ENCODE measurements around the gene ZNF562.

Gene ZNF562

GRCh38 chr19:9641810-9642209, 33.1 kb downstream of the ZNF562 start:
- no peak for DNase-seq

GRCh38 chr19:9640956-9641355, 33.9 kb downstream of the ZNF562 start:
- no peak for DNase-seq

- no peak for DNase-seq
These were observed 38.9 kb downstream of the ZNF562 start for GRCh38 chr19:9636018-9636417.

GRCh38 chr19:9627856-9628255, 47.0 kb downstream of the ZNF562 start:
- DNase-seq = no peak

- DNase-seq = no peak
These were observed 52.4 kb downstream of the ZNF562 start for GRCh38 chr19:9622531-9622930.

- DNase-seq = peak; percentile 31
These were observed 53.5 kb downstream of the ZNF562 start, which contains the start of gene ZNF561 for GRCh38 chr19:9621156-9622037. ZNF561 (minus strand) TSS chr19:9621232; CDS start chr19:9619456, 1,776 bp downstream.

GRCh38 chr19:9620842-9621155, 54.1 kb downstream of the ZNF562 start:
- DNase-seq = no peak

- no peak for DNase-seq
These were observed 59.1 kb downstream of the ZNF562 start for GRCh38 chr19:9615844-9616243.

- DNase-seq = no peak
These were observed 64.3 kb downstream of the ZNF562 start for GRCh38 chr19:9610484-9611113.

GRCh38 chr19:9608912-9609311, 66.0 kb downstream of the ZNF562 start:
- no peak for DNase-seq

- DNase-seq = no peak
These were observed 77.9 kb downstream of the ZNF562 start for GRCh38 chr19:9597027-9597426.

All from NCI-H748 treated with DMSO at 0.1 percent for 48 hours (cell line).